Astrocyte (in vitro differentiated cells and primary cell): Measurements from ENCODE around the gene SLA2. TPM values are rescaled to one million over a fixed set of nuclear protein-coding genes. Genes with fewer than 3 reads are reported as not detected.

Experiments used
- DNase-seq: peaks from one replicate; pipeline ENCODE4 v3.0.0-alpha.2; 2010; ENCODE audit warnings: low read depth
- FAIRE-seq: peaks from 2 replicates; lab custom pipeline; 2011; peaks lifted over from hg19 to GRCh38; lab: Jason Lieb, UNC
- H2AFZ ChIP-seq: 2 replicates; pipeline ENCODE4 v1.6.0; 2012; ENCODE audit warnings: low read depth, low read length, inconsistent platforms
- H3K27ac ChIP-seq: 2 replicates; pipeline ENCODE4 v1.5.1; 2011; ENCODE audit warnings: low read depth, low read length, inconsistent platforms
- H3K27me3 ChIP-seq: 2 replicates; pipeline ENCODE4 v1.6.0; 2011; ENCODE audit warnings: low read length, inconsistent platforms; ENCODE audit not compliant: insufficient read depth
- H3K36me3 ChIP-seq: 2 replicates; pipeline ENCODE4 v1.5.1; 2011; ENCODE audit warnings: low read length, inconsistent platforms; ENCODE audit not compliant: insufficient read depth
- H3K4me1 ChIP-seq: 2 replicates; pipeline ENCODE4 v1.5.1; 2011; ENCODE audit warnings: low read length, inconsistent platforms; ENCODE audit not compliant: insufficient read depth
- H3K4me2 ChIP-seq: 2 replicates; pipeline ENCODE4 v1.6.0; 2012; ENCODE audit warnings: low read length, inconsistent platforms
- H3K4me3 ChIP-seq: 2 replicates; pipeline ENCODE4 v1.5.1; 2011; ENCODE audit warnings: low read depth, mild to moderate bottlenecking, low read length, inconsistent platforms; ENCODE audit not compliant: insufficient read depth
- H3K79me2 ChIP-seq: 2 replicates; pipeline ENCODE4 v1.6.0; 2012; ENCODE audit warnings: mild to moderate bottlenecking, low read length, inconsistent platforms; ENCODE audit not compliant: insufficient read depth
- H3K9ac ChIP-seq: 2 replicates; pipeline ENCODE4 v1.6.0; 2012; ENCODE audit warnings: mild to moderate bottlenecking, low read length, inconsistent platforms
- H3K9me3 ChIP-seq: 2 replicates; pipeline ENCODE4 v1.5.1; 2012; ENCODE audit warnings: low read depth, mild to moderate bottlenecking, low read length, inconsistent platforms; ENCODE audit not compliant: insufficient read depth
- H4K20me1 ChIP-seq: 2 replicates; pipeline ENCODE4 v1.6.0; 2012; ENCODE audit warnings: low read length, inconsistent platforms; ENCODE audit not compliant: insufficient read depth
- H3K27ac Mint-ChIP-seq: one replicate; pipeline ENCODE4 v1.8.0; 2021; ENCODE audit warnings: mild to moderate bottlenecking, mixed read lengths; ENCODE audit not compliant: unreplicated experiment
- H3K27me3 Mint-ChIP-seq: one replicate; pipeline ENCODE4 v1.8.0; 2021; ENCODE audit warnings: low read depth, mixed read lengths; ENCODE audit not compliant: unreplicated experiment
- H3K36me3 Mint-ChIP-seq: one replicate; pipeline ENCODE4 v1.8.0; 2021; ENCODE audit warnings: low read depth, mixed read lengths; ENCODE audit not compliant: unreplicated experiment
- H3K4me1 Mint-ChIP-seq: one replicate; pipeline ENCODE4 v1.8.0; 2021; ENCODE audit warnings: low read depth, mixed read lengths; ENCODE audit not compliant: unreplicated experiment
- H3K4me3 Mint-ChIP-seq: one replicate; pipeline ENCODE4 v1.8.0; 2021; ENCODE audit warnings: mild to moderate bottlenecking, moderate library complexity, mixed read lengths; ENCODE audit not compliant: unreplicated experiment
- H3K9me3 Mint-ChIP-seq: one replicate; pipeline ENCODE4 v1.8.0; 2021; ENCODE audit warnings: mild to moderate bottlenecking, mixed read lengths; ENCODE audit not compliant: unreplicated experiment
- CTCF ChIP-seq: IDR thresholded peaks from 2 replicates; pipeline ENCODE4 v1.5.1; 2011; ENCODE audit warnings: low read depth, mild to moderate bottlenecking, inconsistent platforms, low read length, moderate library complexity; ENCODE audit not compliant: insufficient read depth
- EZH2 ChIP-seq: IDR thresholded peaks from 2 replicates; pipeline ENCODE4 v1.6.1; 2012; ENCODE audit warnings: mild to moderate bottlenecking, low read length, inconsistent platforms; ENCODE audit not compliant: insufficient read depth
- total RNA-seq: library from RNA; stranded (reverse); gene quantifications from 2 replicates; pipeline ENCODE4 v1.2.1, GENCODE V29; 2021

SLA2 gene
- total RNA-seq, 1 donor from 2014 or later, result 0.14 TPM

GRCh38 chr20:36604952-36605398 lies 41.0 kb downstream of the SLA2 start:
- no peaks in the 10 kb centered on the region for H3K9me3 Mint-ChIP-seq
- H3K27ac Mint-ChIP-seq, result peak overlapping the region; percentile 14
- Histone ChIP-seq H3K4me2 (peak overlapping the region; percentile 84), H3K27ac (peak overlapping the region; percentile 53), H3K4me1 (peaks cover 21% of the 10 kb centered on the region), H4K20me1 (peaks cover 31% of the 10 kb centered on the region), H3K27me3 (no peaks in the 10 kb centered on the region), H3K79me2 (peaks cover 33% of the 10 kb centered on the region), H3K9ac (peak overlapping the region; percentile 75), H3K36me3 (peaks cover 15% of the 10 kb centered on the region), H2AFZ (peak overlapping the region; percentile 98), H3K9me3 (no peaks in the 10 kb centered on the region), H3K4me3 (peak overlapping the region; percentile 86)
- peak overlapping the region; percentile 99 for H3K4me3 Mint-ChIP-seq
- peaks cover 1% of the 10 kb centered on the region for H3K27me3 Mint-ChIP-seq
- peaks cover 7% of the 10 kb centered on the region for H3K4me1 Mint-ChIP-seq
- H3K36me3 Mint-ChIP-seq, result peaks cover 2% of the 10 kb centered on the region
- TF ChIP-seq CTCF (no peak), EZH2 (no peak)
- DNase-seq, result no peak
- no peak for FAIRE-seq

- H3K4me3 ChIP-seq, result no peak overlapping the region
- Mint-ChIP-seq H3K27me3 (peaks cover 1% of the 10 kb centered on the region), H3K36me3 (no peaks in the 10 kb centered on the region), H3K4me1 (no peaks in the 10 kb centered on the region), H3K9me3 (no peaks in the 10 kb centered on the region), H3K27ac (no peak overlapping the region), H3K4me3 (no peak overlapping the region)
- H3K4me2 ChIP-seq, result no peak overlapping the region
- no peak for FAIRE-seq
- peaks cover 9% of the 10 kb centered on the region for H3K4me1 ChIP-seq
- no peak overlapping the region for H3K9ac ChIP-seq
- no peak overlapping the region for H2AFZ ChIP-seq
- peaks cover 11% of the 10 kb centered on the region for H3K79me2 ChIP-seq
- H3K36me3 ChIP-seq, result no peaks in the 10 kb centered on the region
- H3K27me3 ChIP-seq, result no peaks in the 10 kb centered on the region
- TF ChIP-seq EZH2 (no peak), CTCF (no peak)
- no peaks in the 10 kb centered on the region for H3K9me3 ChIP-seq
- DNase-seq, result no peak
- H3K27ac ChIP-seq, result no peak overlapping the region
- H4K20me1 ChIP-seq, result peaks cover 6% of the 10 kb centered on the region
Observed at GRCh38 chr20:36601540-36601939, 44.5 kb downstream of the SLA2 start.

- Mint-ChIP-seq H3K4me1 (no peaks in the 10 kb centered on the region), H3K27me3 (peaks cover 1% of the 10 kb centered on the region), H3K9me3 (no peaks in the 10 kb centered on the region), H3K4me3 (no peak overlapping the region), H3K27ac (no peak overlapping the region), H3K36me3 (peaks cover 3% of the 10 kb centered on the region)
- Histone ChIP-seq H3K4me2 (no peak overlapping the region), H3K9ac (no peak overlapping the region), H3K9me3 (no peaks in the 10 kb centered on the region), H3K36me3 (no peaks in the 10 kb centered on the region), H3K4me3 (no peak overlapping the region), H3K27me3 (no peaks in the 10 kb centered on the region), H3K27ac (no peak overlapping the region), H3K79me2 (no peaks in the 10 kb centered on the region), H4K20me1 (no peaks in the 10 kb centered on the region), H2AFZ (no peak overlapping the region), H3K4me1 (peaks cover 2% of the 10 kb centered on the region)
- FAIRE-seq (no peak), DNase-seq (no peak)
- no peak for TF ChIP-seq EZH2
- no peak for TF ChIP-seq CTCF
Observed at GRCh38 chr20:36599912-36600345, 46.1 kb downstream of the SLA2 start.
